Activated T-cell treated with anti-CD3 and anti-CD28 coated beads, Interleukin-2, amount 50 U/mL, for 72 hours (primary cell): ENCODE data around the gene PARPBP. TPM values are rescaled to one million over a fixed set of nuclear protein-coding genes. Genes with fewer than 3 reads are reported as not detected.
"Not testable (repeated sequence)": the region's sequence is repeated elsewhere in the genome, so short reads cannot be mapped to it uniquely, and the experiment has no call there.

Experiments used
- ATAC-seq, 2 donors: fragments of 150-1000 bp; cut with Tn5 transposase; replicated peaks in 1 of 2; 2 replicates each; pipeline ENCODE4 v1.10.0; 2021; ENCODE audit warnings: moderate library complexity in 2 of 2, mild to moderate bottlenecking in 1 of 2
- DNase-seq, 2 donors: peaks; one replicate each; pipeline ENCODE4 v3.0.0; 2021 to 2022; ENCODE audit warnings: mixed read lengths in 1 of 2
- H3K27ac Mint-ChIP-seq: one replicate; pipeline ENCODE4 v1.8.0; 2022; ENCODE audit warnings: mild to moderate bottlenecking, moderate library complexity, mixed read lengths
- H3K27me3 Mint-ChIP-seq: one replicate; pipeline ENCODE4 v1.8.0; 2022; ENCODE audit warnings: low read depth, mixed read lengths
- H3K36me3 Mint-ChIP-seq, 2 donors: one replicate each; pipeline ENCODE4 v1.8.0; 2022; ENCODE audit warnings: mixed read lengths in 2 of 2, mild to moderate bottlenecking in 1 of 2; ENCODE audit not compliant: insufficient read depth in 2 of 2
- H3K4me1 Mint-ChIP-seq: one replicate; pipeline ENCODE4 v1.8.0; 2022; ENCODE audit warnings: low read depth, mixed read lengths
- H3K4me3 Mint-ChIP-seq, 2 donors: one replicate each; pipeline ENCODE4 v1.8.0; 2022; ENCODE audit warnings: mild to moderate bottlenecking in 2 of 2, mixed read lengths in 2 of 2, moderate library complexity in 2 of 2
- H3K9me3 Mint-ChIP-seq, 2 donors: one replicate each; pipeline ENCODE4 v1.8.0; 2022; ENCODE audit warnings: mixed read lengths in 2 of 2
- total RNA-seq, 2 donors: library from RNA; stranded (reverse); gene quantifications; one replicate each; pipeline ENCODE4 v1.2.3, GENCODE V29; 2022

The PARPBP gene
- total RNA-seq, 2 donors from 2014 or later, result 17.7 to 19.1 TPM

- Mint-ChIP-seq H3K4me3 (peak overlapping the region; percentile 91 to 99), H3K27ac (peak overlapping the region; percentile 89), H3K27me3 (no peaks in the 10 kb centered on the region), H3K4me1 (peaks cover 39% of the 10 kb centered on the region), H3K9me3 (no peaks in the 10 kb centered on the region), H3K36me3 (peaks cover 6 to 21% of the 10 kb centered on the region in 2 donors)
- no peak for ATAC-seq
- no peak for DNase-seq
Measured at GRCh38 chr12:102120564-102120873, 536 bp downstream of the PARPBP start.

- ATAC-seq, result no peak
- H3K4me3 Mint-ChIP-seq, result peak overlapping the region; percentile 91 to 99
Measured at GRCh38 chr12:102120886-102121285, 903 bp downstream of the PARPBP start.

GRCh38 chr12:102121328-102121727, 1.3 kb downstream of the PARPBP start:
- not testable (repeated sequence) for H3K27me3 Mint-ChIP-seq, H3K27ac Mint-ChIP-seq, DNase-seq, H3K9me3 Mint-ChIP-seq, ATAC-seq
- H3K4me1 Mint-ChIP-seq, result peaks cover 39% of the 10 kb centered on the region
- H3K4me3 Mint-ChIP-seq, result peak overlapping the region; percentile 91 to 99
- H3K36me3 Mint-ChIP-seq, result peaks cover 6 to 20% of the 10 kb centered on the region in 2 donors

More at GRCh38 chr12:102120886-102121285, 903 bp downstream of the PARPBP start:
- Mint-ChIP-seq H3K27me3 (no peaks in the 10 kb centered on the region), H3K36me3 (peaks cover 6 to 21% of the 10 kb centered on the region in 2 donors), H3K9me3 (no peaks in the 10 kb centered on the region), H3K4me1 (peaks cover 39% of the 10 kb centered on the region), H3K27ac (peak overlapping the region; percentile 89)
- no peak for DNase-seq

GRCh38 chr12:102130720-102131119, 10.7 kb downstream of the PARPBP start:
- not testable (repeated sequence) for H3K27me3 Mint-ChIP-seq, H3K4me3 Mint-ChIP-seq, ATAC-seq, H3K27ac Mint-ChIP-seq, H3K9me3 Mint-ChIP-seq, DNase-seq, H3K4me1 Mint-ChIP-seq
- H3K36me3 Mint-ChIP-seq, result peaks cover 11 to 30% of the 10 kb centered on the region in 2 donors

GRCh38 chr12:102131442-102131841, 11.5 kb downstream of the PARPBP start:
- not testable (repeated sequence) for H3K27ac Mint-ChIP-seq, ATAC-seq, DNase-seq, H3K4me1 Mint-ChIP-seq, H3K9me3 Mint-ChIP-seq, H3K27me3 Mint-ChIP-seq, H3K4me3 Mint-ChIP-seq
- H3K36me3 Mint-ChIP-seq, result peaks cover 11 to 27% of the 10 kb centered on the region in 2 donors

- H3K9me3 Mint-ChIP-seq, H3K27me3 Mint-ChIP-seq, H3K4me3 Mint-ChIP-seq, ATAC-seq, H3K4me1 Mint-ChIP-seq, H3K27ac Mint-ChIP-seq, DNase-seq: not testable (repeated sequence)
- peaks cover 7 to 18% of the 10 kb centered on the region in 2 donors for H3K36me3 Mint-ChIP-seq
Measured at GRCh38 chr12:102137619-102138018, 17.6 kb downstream of the PARPBP start.

GRCh38 chr12:102142866-102143373, 22.9 kb downstream of the PARPBP start:
- DNase-seq, H3K27me3 Mint-ChIP-seq, ATAC-seq, H3K9me3 Mint-ChIP-seq, H3K4me3 Mint-ChIP-seq, H3K27ac Mint-ChIP-seq, H3K4me1 Mint-ChIP-seq: not testable (repeated sequence)
- H3K36me3 Mint-ChIP-seq, result peaks cover 2 to 17% of the 10 kb centered on the region in 2 donors

GRCh38 chr12:102144221-102144620, 24.2 kb downstream of the PARPBP start:
- Mint-ChIP-seq H3K4me3 (no peak overlapping the region), H3K27ac (no peak overlapping the region), H3K27me3 (no peaks in the 10 kb centered on the region), H3K36me3 (peaks cover 0 to 14% of the 10 kb centered on the region in 2 donors), H3K9me3 (peaks cover 0 to 1% of the 10 kb centered on the region in 2 donors), H3K4me1 (peaks cover 8% of the 10 kb centered on the region)
- DNase-seq (no peak), ATAC-seq (no peak)

GRCh38 chr12:102147062-102147587, 27.1 kb downstream of the PARPBP start:
- not testable (repeated sequence) for H3K36me3 Mint-ChIP-seq, H3K9me3 Mint-ChIP-seq, H3K4me1 Mint-ChIP-seq, ATAC-seq, H3K4me3 Mint-ChIP-seq, DNase-seq, H3K27ac Mint-ChIP-seq, H3K27me3 Mint-ChIP-seq

- H3K27ac Mint-ChIP-seq, H3K27me3 Mint-ChIP-seq, H3K9me3 Mint-ChIP-seq, ATAC-seq, H3K4me1 Mint-ChIP-seq, H3K4me3 Mint-ChIP-seq, H3K36me3 Mint-ChIP-seq, DNase-seq: not testable (repeated sequence)
Measured at GRCh38 chr12:102155206-102155605, 35.2 kb downstream of the PARPBP start.

GRCh38 chr12:102163383-102163782, 43.4 kb downstream of the PARPBP start:
- H3K27me3 Mint-ChIP-seq, result no peaks in the 10 kb centered on the region
- H3K36me3 Mint-ChIP-seq, result peaks cover 0 to 5% of the 10 kb centered on the region in 2 donors
- peaks cover 13% of the 10 kb centered on the region for H3K4me1 Mint-ChIP-seq
- no peak for DNase-seq
- H3K4me3 Mint-ChIP-seq, result no peak overlapping the region
- no peaks in the 10 kb centered on the region for H3K9me3 Mint-ChIP-seq
- no peak for ATAC-seq
- no peak overlapping the region for H3K27ac Mint-ChIP-seq

- no peak for DNase-seq
- Mint-ChIP-seq H3K36me3 (peaks cover 0 to 5% of the 10 kb centered on the region in 2 donors), H3K4me3 (peak overlapping the region; percentile 1 to 63), H3K27me3 (no peaks in the 10 kb centered on the region), H3K27ac (peak overlapping the region; percentile 54), H3K4me1 (peaks cover 21% of the 10 kb centered on the region), H3K9me3 (no peaks in the 10 kb centered on the region)
- ATAC-seq, result peak; percentile 87 to 89
Measured at GRCh38 chr12:102167821-102168604, 48.0 kb downstream of the PARPBP start.

GRCh38 chr12:102169922-102170621, 50.1 kb downstream of the PARPBP start:
- H3K27ac Mint-ChIP-seq, result no peak overlapping the region
- H3K9me3 Mint-ChIP-seq, result no peaks in the 10 kb centered on the region
- no peak overlapping the region for H3K4me3 Mint-ChIP-seq

More at GRCh38 chr12:102169922-102170621, 50.1 kb downstream of the PARPBP start:
- H3K4me1 Mint-ChIP-seq, result peaks cover 21% of the 10 kb centered on the region
- ATAC-seq (peak in 1 of 2 donors; percentile 47), DNase-seq (peak; percentile 5 to 21)
- peaks cover 0 to 2% of the 10 kb centered on the region in 2 donors for H3K36me3 Mint-ChIP-seq
- no peaks in the 10 kb centered on the region for H3K27me3 Mint-ChIP-seq
